GM10847 (cell line): ENCODE measurements around the gene PRKN.

Experiments used
- POLR2A ChIP-seq: IDR thresholded peaks from 2 replicates; pipeline ENCODE4 v1.6.1; 2011; ENCODE audit not compliant: insufficient read length; ENCODE audit errors: extremely low read depth

The PRKN gene

DNA sequence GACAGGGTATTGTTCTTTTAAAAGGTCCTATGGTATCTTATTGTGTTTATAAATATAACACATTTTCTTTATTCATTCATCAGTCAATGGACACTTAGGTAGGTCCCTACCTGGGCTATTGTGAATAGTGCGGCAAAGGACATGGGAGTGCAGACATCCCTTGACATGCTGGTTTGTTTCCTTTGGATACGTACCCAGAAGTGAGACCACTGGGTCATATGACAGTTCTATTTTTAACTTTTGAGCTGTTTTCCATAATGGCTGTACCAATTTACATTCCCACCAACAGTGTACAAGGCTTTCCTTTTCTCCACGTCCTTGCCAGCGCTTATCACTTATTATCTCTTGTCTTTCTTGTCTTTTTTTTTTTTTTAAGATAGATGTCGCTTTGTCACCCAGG is 627.5 kb downstream of the PRKN start:
- TF ChIP-seq POLR2A = no peak

GRCh38 chr6:162099685-162100084 is 627.9 kb downstream of the PRKN start:
- TF ChIP-seq POLR2A = no peak

DNA sequence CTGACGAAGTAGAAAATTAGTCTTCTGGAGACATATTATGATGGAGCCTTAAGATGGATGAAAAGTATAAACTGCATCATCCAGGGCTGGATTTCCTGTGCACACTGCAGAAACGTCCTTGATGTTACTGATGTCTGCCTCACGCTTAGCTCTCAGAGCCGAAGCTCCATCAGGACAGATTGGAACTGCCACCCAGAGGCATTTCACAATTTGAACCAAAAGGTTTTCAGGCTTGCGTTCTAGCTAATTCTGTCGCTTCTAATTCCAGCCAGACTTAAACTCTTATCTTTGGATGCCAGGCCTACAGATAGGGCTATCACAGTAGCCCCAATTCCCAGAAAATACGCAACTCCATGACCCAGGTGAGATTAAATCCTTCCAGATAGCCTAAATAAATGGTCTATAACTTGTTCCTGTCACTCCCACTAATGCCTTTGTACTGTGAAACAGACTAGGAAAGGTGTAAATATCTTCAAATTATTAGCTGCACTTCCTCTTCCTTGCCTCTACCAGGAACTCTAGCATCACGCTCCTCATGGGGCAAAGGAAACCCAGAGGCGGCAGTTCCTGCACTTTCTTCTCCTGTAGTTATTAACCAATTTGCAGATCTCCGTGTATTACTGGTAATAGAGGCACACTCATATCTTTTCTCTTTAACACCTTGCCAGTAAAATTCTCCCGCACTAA is 634.6 kb downstream of the PRKN start:
- TF ChIP-seq POLR2A = no peak

- TF ChIP-seq POLR2A = no peak
Measured at GRCh38 chr6:162090734-162091133, 636.8 kb downstream of the PRKN start.

- TF ChIP-seq POLR2A = no peak
Measured at GRCh38 chr6:162088091-162088490, 639.5 kb downstream of the PRKN start.

DNA sequence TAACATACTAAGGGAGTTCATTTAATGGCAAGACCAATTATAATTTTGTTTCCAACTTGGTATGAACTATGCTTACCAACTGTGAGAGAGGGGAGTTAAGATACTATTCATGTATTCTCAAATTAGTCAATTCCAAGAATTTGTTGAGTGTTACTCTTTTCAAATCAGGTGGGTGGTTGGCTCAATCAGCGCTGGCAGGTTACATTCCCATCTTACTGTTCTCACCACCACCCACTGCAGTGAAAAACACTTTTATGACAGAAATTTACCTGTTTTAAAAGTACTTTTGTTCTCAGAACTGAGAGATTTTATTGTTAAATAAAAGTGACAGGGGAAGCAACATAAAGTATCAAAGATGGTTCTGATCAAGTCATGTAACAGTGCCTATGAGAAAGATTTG is 642.0 kb downstream of the PRKN start:
- no peak for TF ChIP-seq POLR2A

GRCh38 chr6:162082520-162082919 is 645.0 kb downstream of the PRKN start:
- no peak for TF ChIP-seq POLR2A

- no peak for TF ChIP-seq POLR2A
Measured at GRCh38 chr6:162078667-162079066, 648.9 kb downstream of the PRKN start.

GRCh38 chr6:162078126-162078525 is 649.4 kb downstream of the PRKN start:
- TF ChIP-seq POLR2A = no peak

GRCh38 chr6:162076816-162077215 is 650.8 kb downstream of the PRKN start:
- TF ChIP-seq POLR2A = no peak

DNA sequence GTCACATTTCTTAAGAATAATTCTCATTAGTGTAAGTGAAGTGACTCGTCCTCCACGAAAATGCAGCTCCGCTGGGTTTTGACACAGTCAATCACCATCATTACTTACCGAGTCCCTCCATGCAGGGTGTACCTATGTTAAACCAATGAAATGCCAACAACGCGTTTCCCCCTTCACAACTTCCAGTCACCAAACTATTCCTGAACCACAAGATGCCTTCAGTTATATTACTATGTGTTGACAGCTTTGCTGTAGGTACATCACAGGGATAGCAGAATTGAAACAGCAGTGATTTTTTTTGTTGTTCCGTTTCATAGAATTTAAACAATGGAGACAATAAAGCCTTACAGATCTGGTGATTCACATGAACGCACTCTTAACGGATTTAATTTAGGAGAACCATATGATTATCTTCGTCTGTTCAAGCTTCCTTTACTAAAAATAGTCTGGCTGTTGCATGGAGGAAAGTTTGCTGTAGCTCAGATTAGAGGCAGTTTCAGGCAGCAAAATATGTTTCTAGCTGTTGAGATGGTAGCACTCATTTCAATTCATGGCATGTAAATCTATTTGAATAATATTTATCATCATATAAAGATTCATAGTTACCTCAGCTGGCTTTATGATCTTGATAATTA is 652.8 kb downstream of the PRKN start:
- no peak for TF ChIP-seq POLR2A

GRCh38 chr6:162070639-162071038 is 656.9 kb downstream of the PRKN start:
- no peak for TF ChIP-seq POLR2A

DNA sequence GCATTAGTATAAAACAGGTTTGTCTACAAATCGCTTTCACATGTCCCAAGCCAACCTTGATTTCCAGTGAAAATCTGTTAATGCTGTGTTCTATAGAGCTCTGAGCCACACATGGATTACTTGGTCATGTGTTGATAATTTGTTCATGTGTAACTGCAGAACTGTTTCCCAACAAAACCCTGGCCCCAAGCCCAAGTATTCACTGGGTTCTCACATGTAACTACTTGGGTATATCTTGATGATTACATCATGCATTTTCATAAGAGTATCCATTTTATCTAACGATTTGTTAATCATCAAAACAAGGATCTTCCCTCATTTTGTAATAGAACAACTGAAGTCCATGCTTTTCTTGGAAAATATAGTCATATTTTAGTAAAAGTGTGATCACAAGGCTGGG is 657.6 kb downstream of the PRKN start:
- no peak for TF ChIP-seq POLR2A

DNA sequence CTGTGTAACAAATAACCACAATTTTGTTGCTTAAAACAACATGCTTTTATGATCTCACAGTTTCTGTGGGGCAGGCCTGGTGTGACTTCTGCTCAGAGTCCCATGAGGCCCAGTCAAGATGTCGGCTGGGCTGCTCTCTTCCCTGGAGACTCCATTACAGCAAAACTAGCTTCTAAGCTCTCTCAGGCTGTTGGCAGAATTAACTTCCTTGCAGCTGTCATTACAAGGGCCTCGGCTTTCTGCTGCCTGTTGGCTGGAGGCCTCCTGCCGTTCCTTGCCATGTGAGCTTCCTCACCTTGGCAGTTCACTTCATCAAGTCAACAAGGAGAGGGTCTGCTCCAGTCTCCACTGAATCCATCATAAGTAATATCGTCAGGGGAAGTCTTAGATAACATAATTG is 659.2 kb downstream of the PRKN start:
- no peak for TF ChIP-seq POLR2A

DNA sequence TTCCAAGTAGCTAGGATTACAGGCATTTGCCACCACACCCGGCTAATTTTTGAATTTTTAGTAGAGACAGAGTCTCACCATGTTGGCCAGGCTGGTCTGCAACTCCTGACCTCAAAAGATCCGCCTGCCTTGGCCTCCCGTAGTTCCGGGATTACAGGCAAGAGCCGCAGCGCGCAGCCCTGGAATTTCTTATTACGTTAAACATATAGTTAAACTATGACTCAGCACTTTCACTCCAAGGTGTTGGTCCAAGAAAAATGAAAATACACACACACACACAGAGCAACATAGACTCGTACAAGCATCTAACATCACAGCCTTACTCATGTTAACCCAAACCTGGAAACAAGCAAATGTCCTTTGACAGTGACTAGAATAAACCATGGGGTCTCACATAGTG is 663.9 kb downstream of the PRKN start:
- no peak for TF ChIP-seq POLR2A

- TF ChIP-seq POLR2A = no peak
Measured at GRCh38 chr6:162058281-162058875, 669.2 kb downstream of the PRKN start.

DNA sequence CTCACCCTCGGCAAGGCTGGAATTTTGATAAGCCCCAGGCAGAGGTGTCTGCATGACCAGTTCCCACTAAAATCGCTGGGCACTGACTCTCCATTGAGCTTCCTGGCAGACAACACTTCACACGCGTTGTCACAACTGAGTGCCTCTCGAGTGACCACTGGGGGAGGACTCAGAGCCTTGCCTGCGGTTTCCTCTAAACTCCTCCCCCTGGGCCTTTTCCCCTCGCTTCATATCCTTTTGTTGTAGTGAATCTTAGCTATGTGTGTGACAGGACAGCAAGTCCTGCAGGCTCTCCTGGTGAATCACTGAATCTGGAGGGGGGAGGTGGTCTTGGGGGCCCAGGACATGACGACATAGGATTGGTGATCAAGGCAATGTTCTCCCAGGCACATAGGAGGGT is 670.8 kb downstream of the PRKN start:
- no peak for TF ChIP-seq POLR2A
